Endothelial cell of umbilical vein (primary cell): ENCODE results near the gene TMEFF2. TPM values are rescaled to one million over a fixed set of nuclear protein-coding genes. Genes with fewer than 3 reads are reported as not detected.
A peak's percentile ranks its signal among the peaks of the same experiment; 100 is the strongest.

Experiments used
- BruUV-seq: library from RNA; stranded (reverse); fragments of 400-500 nt; replicated peaks from 2 replicates; lab custom pipeline; 2021; lab: Mats Ljungman, UMichigan
- CTCF ChIA-PET: fragments of 300-600, 350-600 bp; sonication (Branson Sonifier 250); formaldehyde crosslinking; loops from one replicate; lab custom pipeline; 2021; ENCODE audit warnings: antibody characterized with exemption, inconsistent platforms; lab: Charles Lee
- POLR2A ChIA-PET: fragments of 300-600, 350-600 bp; sonication (Branson Sonifier 250); formaldehyde crosslinking; loops from one replicate; lab custom pipeline; 2021; ENCODE audit warnings: antibody characterized with exemption, inconsistent platforms; lab: Charles Lee
- DNase-seq: peaks from one replicate; pipeline ENCODE4 v3.0.0-alpha.2; 2011; ENCODE audit warnings: low read depth, low spot score
- FAIRE-seq: peaks from 2 replicates; lab custom pipeline; 2011; peaks lifted over from hg19 to GRCh38; lab: Jason Lieb, UNC
- H2AFZ ChIP-seq: 2 replicates; pipeline ENCODE4 v1.6.0; 2012; ENCODE audit warnings: low read depth, low read length, control low read depth, inconsistent platforms
- H3K27ac ChIP-seq: 2 replicates; pipeline ENCODE4 v1.5.1; 2011; ENCODE audit warnings: low read depth, mild to moderate bottlenecking, control low read depth, low read length, moderate library complexity; ENCODE audit not compliant: insufficient read depth
- H3K27me3 ChIP-seq, 2 experiments: 2 replicates each; pipeline versions ENCODE4 v1.6.0 to v1.6.1; 2011; ENCODE audit warnings: low read length in 2 of 2, mixed read lengths in 1 of 2; ENCODE audit not compliant: control insufficient read depth in 2 of 2, insufficient read depth in 2 of 2
- H3K36me3 ChIP-seq, 2 experiments: 2 replicates in 1 of 2; 3 replicates in 1 of 2; pipeline ENCODE4 v1.5.1; 2011; ENCODE audit warnings: low read length in 2 of 2, mild to moderate bottlenecking in 1 of 2, moderate library complexity in 1 of 2; ENCODE audit not compliant: control insufficient read depth in 2 of 2, insufficient read depth in 2 of 2; ENCODE audit errors: extremely low read depth in 1 of 2
- H3K4me1 ChIP-seq: 3 replicates; pipeline ENCODE4 v1.5.1; 2011; ENCODE audit warnings: mild to moderate bottlenecking, low read length; ENCODE audit not compliant: control insufficient read depth, insufficient read depth; ENCODE audit errors: extremely low read depth
- H3K4me2 ChIP-seq: 2 replicates; pipeline ENCODE4 v1.6.1; 2011; ENCODE audit warnings: low read length, control low read depth, mixed read lengths; ENCODE audit not compliant: insufficient read depth
- H3K4me3 ChIP-seq, 3 experiments: fragments of 200-600 bp in 1 of 3; sonication (generic), shearing (Covaris generic) in 1 of 3; replicated peaks in 1 of 3; 2 replicates each; pipeline ENCODE4 v1.5.1; 2011 to 2016; ENCODE audit warnings: control low read depth in 3 of 3, low read length in 3 of 3, mild to moderate bottlenecking in 2 of 3, inconsistent platforms in 1 of 3, low read depth in 1 of 3, moderate library complexity in 1 of 3; ENCODE audit not compliant: insufficient read depth in 1 of 3
- H3K79me2 ChIP-seq: 2 replicates; pipeline ENCODE4 v1.6.0; 2012; ENCODE audit warnings: low read length, inconsistent platforms; ENCODE audit not compliant: control insufficient read depth, insufficient read depth
- H3K9ac ChIP-seq: replicated peaks from 2 replicates; pipeline ENCODE3; 2011; ENCODE audit warnings: low read length, control low read depth; ENCODE audit not compliant: insufficient read depth; ENCODE audit errors: extremely low read depth
- H3K9me1 ChIP-seq: replicated peaks from 3 replicates; pipeline ENCODE4 v1.6.0; 2011; ENCODE audit warnings: mild to moderate bottlenecking, low read length; ENCODE audit not compliant: control insufficient read depth, insufficient read depth; ENCODE audit errors: extremely low read depth
- H3K9me3 ChIP-seq: replicated peaks from 2 replicates; pipeline ENCODE4 v1.5.1; 2012; ENCODE audit warnings: low read length, inconsistent platforms; ENCODE audit not compliant: control insufficient read depth, insufficient read depth
- H4K20me1 ChIP-seq: replicated peaks from 2 replicates; pipeline ENCODE3; 2011; ENCODE audit warnings: mild to moderate bottlenecking, low read length; ENCODE audit not compliant: control insufficient read depth, insufficient read depth; ENCODE audit errors: extremely low read depth
- CTCF ChIP-seq, 2 donors: IDR thresholded peaks; 1 replicate in 1 of 2; 2 replicates in 1 of 2; pipeline ENCODE4 v1.5.1; 2011; ENCODE audit warnings: low read length in 2 of 2, mild to moderate bottlenecking in 2 of 2, moderate library complexity in 2 of 2, control low read depth in 1 of 2, inconsistent platforms in 1 of 2, low read depth in 1 of 2; ENCODE audit not compliant: insufficient read depth in 1 of 2; ENCODE audit errors: extremely low read depth in 1 of 2
- EZH2 ChIP-seq: IDR thresholded peaks from 2 replicates; pipeline ENCODE4 v1.6.1; 2012; ENCODE audit warnings: borderline replicate concordance, low read depth, mild to moderate bottlenecking, moderate library complexity, low read length, inconsistent platforms; ENCODE audit not compliant: severe bottlenecking
- FOS ChIP-seq: IDR thresholded peaks from 2 replicates; pipeline ENCODE4 v1.6.1; 2011; ENCODE audit warnings: mild to moderate bottlenecking, low read length, moderate library complexity, borderline replicate concordance; ENCODE audit not compliant: insufficient read depth
- GATA2 ChIP-seq: IDR thresholded peaks from 2 replicates; pipeline ENCODE4 v1.7.0; 2011; ENCODE audit warnings: low read depth, mild to moderate bottlenecking, moderate library complexity, mixed read lengths, low read length; ENCODE audit not compliant: insufficient read length, insufficient read depth
- JUN ChIP-seq: IDR thresholded peaks from 2 replicates; pipeline ENCODE4 v1.6.1; 2011; ENCODE audit warnings: borderline replicate concordance, low read depth; ENCODE audit not compliant: insufficient read length, insufficient read depth
- MYC ChIP-seq: IDR thresholded peaks from one replicate; pipeline ENCODE4 v1.6.1; 2011; ENCODE audit warnings: mild to moderate bottlenecking, low read depth, low read length
- POLR2A ChIP-seq: IDR thresholded peaks from 2 replicates; pipeline ENCODE4 v1.6.1; 2012; ENCODE audit warnings: low read depth, mild to moderate bottlenecking, control low read depth, low read length
- POLR2AphosphoS5 ChIP-seq: IDR thresholded peaks from 2 replicates; pipeline ENCODE4 v1.6.1; 2012; ENCODE audit warnings: low read depth, mild to moderate bottlenecking, control low read depth, low read length, moderate library complexity; ENCODE audit not compliant: insufficient read depth
- dilution Hi-C: fragments of 300-500 bp; cut with MboI; formaldehyde crosslinking; loops from one replicate; pipeline ENCODE4 v1.15.0; 2019; ENCODE audit warnings: low sequenced_read_pairs; ENCODE audit not compliant: extremely low pct_ligation_motif_present
- intact Hi-C: fragments of 100-400 bp; cut with micrococcal nuclease; formaldehyde crosslinking; loops from one replicate; pipeline ENCODE4 v1.10.0; 2022
- polyA plus RNA-seq, 4 experiments: library from polyadenylated mRNA; depleted of rRNA in 3 of 4; stranded (reverse) in 3 of 4; unstranded in 1 of 4; fragments of >200 nt; gene quantifications; 2 replicates each; pipeline versions ENCODE4 v1.2.1 to v1.2.3, GENCODE V29; 2011 to 2012; ENCODE audit warnings: missing spikeins in 1 of 4
- total RNA-seq: library from RNA; stranded (reverse); gene quantifications from 2 replicates; pipeline ENCODE4 v1.2.3, GENCODE V29; 2021
- TF ChIP-seq, protein P1 (sequence below): IDR thresholded peaks from 2 replicates; pipeline ENCODE4 v1.6.1; 2011; ENCODE audit not compliant: insufficient read depth, insufficient read length

The TMEFF2 gene
- total and polyA plus RNA-seq, 2 donors (not counting 3 experiments of a cell fraction or from before 2014, with no cell fraction given), result 0.18 to 0.20 TPM

DNA sequence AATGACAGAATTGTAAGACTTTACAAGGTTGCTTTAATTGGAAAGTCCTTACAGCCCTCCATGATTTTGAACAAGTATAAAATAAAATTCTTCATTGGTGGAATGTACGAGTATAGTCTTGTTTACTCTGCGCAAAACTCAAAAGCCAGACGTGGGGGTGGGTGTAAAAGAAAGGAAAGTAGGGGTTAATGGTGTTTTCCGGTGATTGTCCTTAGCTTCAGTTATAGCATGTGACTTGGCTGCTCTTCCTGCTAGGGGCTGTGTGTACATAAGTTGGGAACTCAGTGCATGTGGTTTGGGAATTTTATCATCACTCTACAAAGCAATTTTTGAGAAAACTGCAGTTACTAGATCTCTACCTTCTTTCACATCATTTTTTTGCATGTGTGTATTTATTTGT lies 265.4 kb downstream of the TMEFF2 start:
- ChIA-PET POLR2A (interaction anchor here (0.5 to 1.6 kb wide), 2 partner anchors 82 to 227 kb away, joined by 3 to 5 read pairs; partner anchors contain the start of gene CAVIN2), CTCF (interaction anchor here (0.7 to 4.3 kb wide), 9 partner anchors 10 to 233 kb away, joined by 3 to 30 read pairs (median 4); no protein-coding TSS in a partner anchor)
- intact Hi-C loops (loop anchor here (1.0 kb wide), 4 partner anchors 21 to 233 kb away; no protein-coding TSS in a partner anchor), dilution Hi-C loops (no loop called here)
- TF ChIP-seq FOS (peak; percentile 43), MYC (peak; percentile 88), POLR2A (peak; percentile 61), EZH2 (no peak), JUN (peak; percentile 70), POLR2AphosphoS5 (peak; percentile 97), GATA2 (peak; percentile 83), CTCF (IDR thresholded peaks at IDR 0.05; ENCODE audit: extremely low read depth in 1 of 2, insufficient read depth in 1 of 2, low read depth in 1 of 2, low read length in 2 of 2) (no peak)
- TF ChIP-seq, protein P1, sequence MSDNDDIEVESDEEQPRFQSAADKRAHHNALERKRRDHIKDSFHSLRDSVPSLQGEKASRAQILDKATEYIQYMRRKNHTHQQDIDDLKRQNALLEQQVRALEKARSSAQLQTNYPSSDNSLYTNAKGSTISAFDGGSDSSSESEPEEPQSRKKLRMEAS, result peak; percentile 63
- Histone ChIP-seq H2AFZ (no peak overlapping the region), H3K9me3 (no peaks in the 10 kb centered on the region), H3K79me2 (no peaks in the 10 kb centered on the region), H4K20me1 (no peaks in the 10 kb centered on the region), H3K27me3 (no peaks in the 10 kb centered on the region), H3K36me3 (no peaks in the 10 kb centered on the region), H3K4me3 (peak overlapping the region in 1 of 3 experiments; percentile 19), H3K9me1 (no peaks in the 10 kb centered on the region), H3K27ac (peak overlapping the region; percentile 84), H3K4me1 (peaks cover 48% of the 10 kb centered on the region), H3K4me2 (peak overlapping the region; percentile 79), H3K9ac (peak overlapping the region; percentile 44)
- DNase-seq (peak; percentile 98), FAIRE-seq (peak; percentile 85)
- no TSS peak for BruUV-seq
